Measurements from ENCODE around the gene RXFP4. TPM values are rescaled to one million over a fixed set of nuclear protein-coding genes. Genes with fewer than 3 reads are reported as not detected.

RXFP4 gene
- total and polyA plus RNA-seq, 9 of the 15 experiments (the other 6 are each of a cell fraction or from before 2014, with no cell fraction given), result 0.64 TPM; not detected in 8

GRCh38 chr1:155976062-155976912 lies 34.8 kb downstream of the RXFP4 start (continued):
- TF ChIP-seq, protein P1, sequence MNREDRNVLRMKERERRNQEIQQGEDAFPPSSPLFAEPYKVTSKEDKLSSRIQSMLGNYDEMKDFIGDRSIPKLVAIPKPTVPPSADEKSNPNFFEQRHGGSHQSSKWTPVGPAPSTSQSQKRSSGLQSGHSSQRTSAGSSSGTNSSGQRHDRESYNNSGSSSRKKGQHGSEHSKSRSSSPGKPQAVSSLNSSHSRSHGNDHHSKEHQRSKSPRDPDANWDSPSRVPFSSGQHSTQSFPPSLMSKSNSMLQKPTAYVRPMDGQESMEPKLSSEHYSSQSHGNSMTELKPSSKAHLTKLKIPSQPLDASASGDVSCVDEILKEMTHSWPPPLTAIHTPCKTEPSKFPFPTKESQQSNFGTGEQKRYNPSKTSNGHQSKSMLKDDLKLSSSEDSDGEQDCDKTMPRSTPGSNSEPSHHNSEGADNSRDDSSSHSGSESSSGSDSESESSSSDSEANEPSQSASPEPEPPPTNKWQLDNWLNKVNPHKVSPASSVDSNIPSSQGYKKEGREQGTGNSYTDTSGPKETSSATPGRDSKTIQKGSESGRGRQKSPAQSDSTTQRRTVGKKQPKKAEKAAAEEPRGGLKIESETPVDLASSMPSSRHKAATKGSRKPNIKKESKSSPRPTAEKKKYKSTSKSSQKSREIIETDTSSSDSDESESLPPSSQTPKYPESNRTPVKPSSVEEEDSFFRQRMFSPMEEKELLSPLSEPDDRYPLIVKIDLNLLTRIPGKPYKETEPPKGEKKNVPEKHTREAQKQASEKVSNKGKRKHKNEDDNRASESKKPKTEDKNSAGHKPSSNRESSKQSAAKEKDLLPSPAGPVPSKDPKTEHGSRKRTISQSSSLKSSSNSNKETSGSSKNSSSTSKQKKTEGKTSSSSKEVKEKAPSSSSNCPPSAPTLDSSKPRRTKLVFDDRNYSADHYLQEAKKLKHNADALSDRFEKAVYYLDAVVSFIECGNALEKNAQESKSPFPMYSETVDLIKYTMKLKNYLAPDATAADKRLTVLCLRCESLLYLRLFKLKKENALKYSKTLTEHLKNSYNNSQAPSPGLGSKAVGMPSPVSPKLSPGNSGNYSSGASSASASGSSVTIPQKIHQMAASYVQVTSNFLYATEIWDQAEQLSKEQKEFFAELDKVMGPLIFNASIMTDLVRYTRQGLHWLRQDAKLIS (CRISPR knock-in tag; IDR thresholded peaks at IDR 0.05), result no peak
- TF ChIP-seq CTBP1 (IDR thresholded peaks at IDR 0.05; ENCODE audit: borderline replicate concordance) (no peak), MYC (IDR thresholded peaks at IDR 0.05; ENCODE audit: low read depth, low read length) (no peak; the same call in 1 of the 2 replicates), MYC (CRISPR knock-in tag; IDR thresholded peaks at IDR 0.05; ENCODE audit: borderline replicate concordance, low read depth) (no peak), ELF1 (tag; IDR thresholded peaks at IDR 0.05) (no peak), RFX5 (IDR thresholded peaks at IDR 0.05; ENCODE audit: low read depth, low read length) (no peak), SIRT6 (IDR thresholded peaks at IDR 0.05; ENCODE audit: low read depth, low read length) (no peak), MAZ (CRISPR knock-in tag; conservative IDR thresholded peaks at IDR 0.05 in 1 of 2, IDR thresholded peaks at IDR 0.05 in 1 of 2) (peak in 1 of 2 experiments; percentile 60; a peak in 1 of 4 replicates), EWSR1 (IDR thresholded peaks at IDR 0.05; ENCODE audit: borderline replicate concordance, low read depth, partially characterized antibody) (no peak), TRIM25 (IDR thresholded peaks at IDR 0.05; ENCODE audit: borderline replicate concordance) (no peak), SLC30A9 (CRISPR knock-in tag; IDR thresholded peaks at IDR 0.05) (no peak)
- TF ChIP-seq, protein P2, sequence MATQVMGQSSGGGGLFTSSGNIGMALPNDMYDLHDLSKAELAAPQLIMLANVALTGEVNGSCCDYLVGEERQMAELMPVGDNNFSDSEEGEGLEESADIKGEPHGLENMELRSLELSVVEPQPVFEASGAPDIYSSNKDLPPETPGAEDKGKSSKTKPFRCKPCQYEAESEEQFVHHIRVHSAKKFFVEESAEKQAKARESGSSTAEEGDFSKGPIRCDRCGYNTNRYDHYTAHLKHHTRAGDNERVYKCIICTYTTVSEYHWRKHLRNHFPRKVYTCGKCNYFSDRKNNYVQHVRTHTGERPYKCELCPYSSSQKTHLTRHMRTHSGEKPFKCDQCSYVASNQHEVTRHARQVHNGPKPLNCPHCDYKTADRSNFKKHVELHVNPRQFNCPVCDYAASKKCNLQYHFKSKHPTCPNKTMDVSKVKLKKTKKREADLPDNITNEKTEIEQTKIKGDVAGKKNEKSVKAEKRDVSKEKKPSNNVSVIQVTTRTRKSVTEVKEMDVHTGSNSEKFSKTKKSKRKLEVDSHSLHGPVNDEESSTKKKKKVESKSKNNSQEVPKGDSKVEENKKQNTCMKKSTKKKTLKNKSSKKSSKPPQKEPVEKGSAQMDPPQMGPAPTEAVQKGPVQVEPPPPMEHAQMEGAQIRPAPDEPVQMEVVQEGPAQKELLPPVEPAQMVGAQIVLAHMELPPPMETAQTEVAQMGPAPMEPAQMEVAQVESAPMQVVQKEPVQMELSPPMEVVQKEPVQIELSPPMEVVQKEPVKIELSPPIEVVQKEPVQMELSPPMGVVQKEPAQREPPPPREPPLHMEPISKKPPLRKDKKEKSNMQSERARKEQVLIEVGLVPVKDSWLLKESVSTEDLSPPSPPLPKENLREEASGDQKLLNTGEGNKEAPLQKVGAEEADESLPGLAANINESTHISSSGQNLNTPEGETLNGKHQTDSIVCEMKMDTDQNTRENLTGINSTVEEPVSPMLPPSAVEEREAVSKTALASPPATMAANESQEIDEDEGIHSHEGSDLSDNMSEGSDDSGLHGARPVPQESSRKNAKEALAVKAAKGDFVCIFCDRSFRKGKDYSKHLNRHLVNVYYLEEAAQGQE (IDR thresholded peaks at IDR 0.05; ENCODE audit: borderline replicate concordance), result 0 out of 2 replicates have a peak, but pooled peaks have one; percentile 11
- TF ChIP-seq, protein P2 (CRISPR knock-in tag; IDR thresholded peaks at IDR 0.05; ENCODE audit: low read depth), result no peak
